WERI-Rb-1 (cell line): ENCODE data around the gene RTP2.
"Not testable (repeated sequence)": the region's sequence is repeated elsewhere in the genome, so short reads cannot be mapped to it uniquely, and the experiment has no call there.

ENCODE experiments used
- DNase-seq: peaks from one replicate; pipeline ENCODE4 v3.0.0-alpha.2; 2020
- H3K27ac ChIP-seq: fragments of 250-450 bp; sonication (Bioruptor Pico); 2 replicates; pipeline ENCODE4 v1.5.1; 2020; ENCODE audit warnings: mild to moderate bottlenecking, moderate library complexity
- H3K27me3 ChIP-seq: fragments of 250-450 bp; sonication (Bioruptor Pico); 2 replicates; pipeline ENCODE4 v1.5.1; 2021; ENCODE audit warnings: mild to moderate bottlenecking, low read depth, moderate library complexity; ENCODE audit not compliant: insufficient read depth, severe bottlenecking
- H3K36me3 ChIP-seq: fragments of 250-450 bp; sonication (Bioruptor Pico); 2 replicates; pipeline ENCODE4 v1.5.1; 2020; ENCODE audit warnings: mild to moderate bottlenecking, moderate library complexity
- H3K4me3 ChIP-seq: 2 replicates; pipeline ENCODE4 v1.5.1; 2011; ENCODE audit warnings: low read depth, mild to moderate bottlenecking, control low read depth, low read length
- H3K9me3 ChIP-seq: fragments of 250-450 bp; sonication (Bioruptor Pico); 2 replicates; pipeline ENCODE4 v1.5.1; 2021; ENCODE audit warnings: mild to moderate bottlenecking, moderate library complexity; ENCODE audit not compliant: severe bottlenecking
- TF ChIP-seq, protein P1 (sequence below): IDR thresholded peaks from 2 replicates; pipeline ENCODE4 v1.5.1; 2011; ENCODE audit warnings: low read depth, mild to moderate bottlenecking, control low read depth, inconsistent platforms, low read length

Gene RTP2

DNA sequence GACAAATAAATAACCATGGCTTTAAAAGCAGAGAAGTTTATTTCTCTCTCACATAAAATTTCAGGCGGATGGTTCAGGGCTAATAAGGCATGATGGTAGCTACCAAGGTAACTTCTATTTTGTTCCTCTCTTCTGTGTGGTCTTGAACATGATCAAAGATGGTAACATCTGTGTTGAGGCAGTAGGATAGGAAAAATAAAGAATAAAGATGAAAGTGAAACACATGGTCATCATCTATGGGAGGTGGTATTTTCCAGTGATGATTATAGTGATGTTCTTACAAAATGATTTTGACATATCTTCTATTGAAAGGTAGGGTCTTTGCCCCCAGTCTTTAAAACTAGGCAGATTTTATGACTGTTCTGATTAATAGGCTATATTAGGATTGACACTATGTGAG, 17.9 kb downstream of the RTP2 start:
- TF ChIP-seq, protein P1, sequence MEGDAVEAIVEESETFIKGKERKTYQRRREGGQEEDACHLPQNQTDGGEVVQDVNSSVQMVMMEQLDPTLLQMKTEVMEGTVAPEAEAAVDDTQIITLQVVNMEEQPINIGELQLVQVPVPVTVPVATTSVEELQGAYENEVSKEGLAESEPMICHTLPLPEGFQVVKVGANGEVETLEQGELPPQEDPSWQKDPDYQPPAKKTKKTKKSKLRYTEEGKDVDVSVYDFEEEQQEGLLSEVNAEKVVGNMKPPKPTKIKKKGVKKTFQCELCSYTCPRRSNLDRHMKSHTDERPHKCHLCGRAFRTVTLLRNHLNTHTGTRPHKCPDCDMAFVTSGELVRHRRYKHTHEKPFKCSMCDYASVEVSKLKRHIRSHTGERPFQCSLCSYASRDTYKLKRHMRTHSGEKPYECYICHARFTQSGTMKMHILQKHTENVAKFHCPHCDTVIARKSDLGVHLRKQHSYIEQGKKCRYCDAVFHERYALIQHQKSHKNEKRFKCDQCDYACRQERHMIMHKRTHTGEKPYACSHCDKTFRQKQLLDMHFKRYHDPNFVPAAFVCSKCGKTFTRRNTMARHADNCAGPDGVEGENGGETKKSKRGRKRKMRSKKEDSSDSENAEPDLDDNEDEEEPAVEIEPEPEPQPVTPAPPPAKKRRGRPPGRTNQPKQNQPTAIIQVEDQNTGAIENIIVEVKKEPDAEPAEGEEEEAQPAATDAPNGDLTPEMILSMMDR = no peak
- H3K36me3 ChIP-seq = no peaks in the 10 kb centered on the region
- no peak overlapping the region for H3K27ac ChIP-seq
- H3K4me3 ChIP-seq = no peak overlapping the region
- DNase-seq = no peak
- peaks cover 8% of the 10 kb centered on the region for H3K27me3 ChIP-seq
- H3K9me3 ChIP-seq = peaks cover 5% of the 10 kb centered on the region

GRCh38 chr3:187681756-187682155, 20.6 kb downstream of the RTP2 start:
- not testable (repeated sequence) for H3K9me3 ChIP-seq, H3K4me3 ChIP-seq, H3K36me3 ChIP-seq, H3K27me3 ChIP-seq, H3K27ac ChIP-seq
- peak; percentile 58 for DNase-seq

DNA sequence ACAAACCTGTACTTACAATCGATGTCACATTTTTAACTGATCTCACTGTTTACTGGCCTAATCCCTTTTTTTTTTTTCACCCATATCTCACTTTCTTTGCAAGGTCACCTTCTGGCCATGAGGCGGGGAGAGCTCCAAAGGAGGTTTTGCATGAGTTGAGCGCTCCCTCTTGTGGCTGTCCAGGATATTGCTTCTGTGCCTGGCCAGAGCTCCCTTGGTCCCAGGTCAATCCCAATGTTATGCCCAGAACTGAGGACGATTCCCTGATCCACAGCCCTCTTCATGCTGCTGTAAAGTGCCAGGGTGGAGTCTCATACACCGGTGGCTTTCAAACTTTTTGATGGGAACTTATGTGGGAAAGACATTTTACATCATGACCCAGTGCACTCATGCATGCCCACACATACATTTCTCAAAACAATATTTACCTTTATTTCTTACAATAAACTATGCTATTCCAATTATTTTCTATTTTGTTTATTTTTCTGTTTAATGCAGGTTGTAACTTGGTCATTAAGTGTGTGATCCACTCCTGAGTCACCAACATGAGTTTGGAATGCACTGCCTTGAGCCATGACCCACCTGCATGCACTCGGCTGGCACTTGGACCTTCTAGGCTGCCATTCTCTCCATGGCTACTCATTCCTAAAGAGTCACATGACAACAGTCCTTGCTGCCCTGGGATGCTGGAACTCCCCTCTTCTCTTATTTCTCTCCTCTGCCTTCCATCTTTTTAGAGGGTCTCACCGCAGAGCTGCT, 22.5 kb downstream of the RTP2 start:
- Histone ChIP-seq H3K9me3 (no peaks in the 10 kb centered on the region), H3K36me3 (no peaks in the 10 kb centered on the region), H3K27ac (no peak overlapping the region), H3K27me3 (peaks cover 15% of the 10 kb centered on the region), H3K4me3 (no peak overlapping the region)
- DNase-seq = peak; percentile 80
- TF ChIP-seq, protein P1 = peak; percentile 89

DNA sequence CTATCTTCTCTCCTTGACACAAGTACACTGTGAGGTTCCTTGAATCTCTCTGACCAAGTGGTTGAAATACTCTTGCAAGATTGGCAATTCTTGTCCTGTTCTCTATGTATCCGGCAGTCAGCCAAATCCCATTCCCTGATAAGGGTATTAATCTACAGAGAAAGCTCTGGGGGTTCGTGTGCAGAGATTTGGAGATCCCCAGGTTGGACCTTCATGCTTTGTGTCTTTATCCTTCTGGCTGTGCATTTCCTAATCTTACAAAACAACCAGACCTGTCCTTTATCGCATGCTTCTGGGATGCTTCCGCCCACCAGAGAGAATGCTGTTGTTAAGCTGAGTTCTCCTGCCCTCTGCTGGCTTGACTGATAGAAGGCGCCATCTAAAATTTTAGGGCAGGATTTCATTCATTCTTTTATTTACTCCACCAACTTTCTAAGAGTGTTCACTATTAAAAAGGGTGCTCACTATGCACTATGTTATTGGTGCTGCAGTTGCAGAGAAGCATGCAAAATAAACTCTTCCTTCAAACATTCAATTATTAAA, 23.6 kb downstream of the RTP2 start:
- DNase-seq = peak; percentile 49
- Histone ChIP-seq H3K27me3 (peaks cover 18% of the 10 kb centered on the region), H3K9me3 (no peaks in the 10 kb centered on the region), H3K27ac (no peak overlapping the region), H3K36me3 (no peaks in the 10 kb centered on the region), H3K4me3 (no peak overlapping the region)
- TF ChIP-seq, protein P1 = peak; percentile 57

DNA sequence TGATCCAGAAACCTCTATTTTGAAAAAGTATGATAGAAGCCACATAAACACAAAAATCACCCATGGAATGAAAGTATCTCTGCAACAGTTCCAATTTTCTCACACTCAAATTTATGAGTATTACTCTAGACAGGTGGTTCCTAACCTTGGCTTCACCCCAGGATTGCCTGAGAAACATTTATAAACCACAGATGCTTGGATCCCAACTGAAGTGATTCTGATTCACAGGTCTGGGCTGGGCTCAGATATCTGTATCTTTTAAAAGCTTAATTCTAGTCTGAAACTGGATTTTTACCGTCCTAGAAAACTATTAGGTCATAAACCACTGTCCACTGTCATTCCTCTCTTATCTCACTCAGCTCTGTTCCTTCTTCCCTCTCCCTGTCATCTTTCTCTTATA, 24.8 kb downstream of the RTP2 start:
- Histone ChIP-seq H3K27me3 (peaks cover 26% of the 10 kb centered on the region), H3K27ac (no peak overlapping the region), H3K36me3 (no peaks in the 10 kb centered on the region), H3K4me3 (no peak overlapping the region), H3K9me3 (no peaks in the 10 kb centered on the region)
- TF ChIP-seq, protein P1 = no peak
- DNase-seq = no peak

DNA sequence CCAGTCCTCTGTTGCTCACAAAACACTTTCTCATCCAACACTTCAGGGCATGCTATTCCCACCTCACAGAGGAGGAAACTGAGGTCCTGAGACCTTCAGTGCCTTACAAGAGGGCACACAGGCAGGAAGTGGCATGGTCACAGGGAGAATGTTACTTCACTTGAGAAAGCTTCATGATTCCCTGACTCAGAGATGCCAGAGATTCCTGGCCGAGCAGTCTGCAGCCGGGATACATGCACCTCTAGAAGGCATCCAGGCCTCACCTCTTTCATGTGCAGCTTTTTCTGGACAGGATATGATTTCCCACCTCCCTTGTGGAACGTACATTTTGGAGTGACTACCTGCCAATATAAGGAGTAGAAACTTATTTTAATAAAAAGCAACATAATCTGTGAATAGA, 29.3 kb downstream of the RTP2 start:
- no peak for DNase-seq
- H3K36me3 ChIP-seq = no peaks in the 10 kb centered on the region
- H3K27ac ChIP-seq = no peak overlapping the region
- TF ChIP-seq, protein P1 = no peak
- H3K9me3 ChIP-seq = no peaks in the 10 kb centered on the region
- H3K4me3 ChIP-seq = no peak overlapping the region
- peaks cover 64% of the 10 kb centered on the region for H3K27me3 ChIP-seq
